Measurements from ENCODE around the gene HNRNPA1L2.
"Not testable (repeated sequence)": the region's sequence is repeated elsewhere in the genome, so short reads cannot be mapped to it uniquely, and the experiment has no call there.

The HNRNPA1L2 gene

DNA sequence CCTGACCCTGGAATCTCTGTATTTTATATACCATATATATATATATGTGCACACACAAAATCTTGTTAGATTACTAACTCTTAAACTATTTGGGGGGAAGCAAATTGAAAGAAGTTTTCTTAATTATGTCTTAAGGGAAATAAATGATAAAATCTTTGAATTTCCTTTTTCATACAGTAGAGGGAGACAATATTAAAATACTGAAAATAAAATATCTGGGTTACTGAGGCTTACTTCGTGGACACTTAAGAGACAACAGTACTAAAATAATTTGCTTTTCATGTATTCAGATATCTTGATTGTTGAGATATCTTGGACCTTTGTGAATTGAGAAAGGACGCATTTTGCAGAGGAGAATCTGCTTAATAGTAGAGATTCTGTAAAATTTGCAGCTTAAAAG lies 27.4 kb downstream of the HNRNPA1L2 start:
- Histone ChIP-seq H3K4me3 (ENCODE audit: low read depth, low read length) (no peak overlapping the region), H3K9me3 (ENCODE audit: control insufficient read depth, low read length) (no peaks in the 10 kb centered on the region), H3K36me3 (ENCODE audit: control insufficient read depth, insufficient read depth, low read length) (no peaks in the 10 kb centered on the region)

DNA sequence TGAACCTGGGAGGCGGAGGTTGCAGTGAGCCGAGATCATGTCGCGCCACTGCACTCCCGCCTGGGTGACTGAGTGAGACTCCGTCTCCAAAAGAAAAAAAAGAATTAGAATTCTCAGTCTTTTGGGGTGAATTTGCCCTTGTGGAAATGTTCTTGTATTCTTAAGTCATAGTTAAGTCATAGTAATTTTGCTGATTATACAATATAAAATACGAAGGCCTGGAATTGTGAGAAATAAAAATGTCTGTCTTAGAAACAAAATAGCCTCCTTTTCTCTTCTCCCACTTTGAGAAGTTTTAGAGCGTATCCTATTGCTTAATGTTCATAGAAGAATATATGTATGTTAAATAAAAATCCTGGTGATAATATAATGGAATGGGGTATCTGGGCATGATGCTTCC lies 28.5 kb downstream of the HNRNPA1L2 start:
- no peaks in the 10 kb centered on the region for H3K36me3 ChIP-seq (ENCODE audit: control insufficient read depth, insufficient read depth, low read length)

More for the DNA sequence above, 27.4 kb downstream of the HNRNPA1L2 start:
- no peaks in the 10 kb centered on the region for H3K79me2 ChIP-seq
- H3K4me2 ChIP-seq (ENCODE audit: low read length) = no peak overlapping the region
- H3K4me1 ChIP-seq = peaks cover 6% of the 10 kb centered on the region
- H2AFZ ChIP-seq = no peak overlapping the region
- TF ChIP-seq, protein P1, sequence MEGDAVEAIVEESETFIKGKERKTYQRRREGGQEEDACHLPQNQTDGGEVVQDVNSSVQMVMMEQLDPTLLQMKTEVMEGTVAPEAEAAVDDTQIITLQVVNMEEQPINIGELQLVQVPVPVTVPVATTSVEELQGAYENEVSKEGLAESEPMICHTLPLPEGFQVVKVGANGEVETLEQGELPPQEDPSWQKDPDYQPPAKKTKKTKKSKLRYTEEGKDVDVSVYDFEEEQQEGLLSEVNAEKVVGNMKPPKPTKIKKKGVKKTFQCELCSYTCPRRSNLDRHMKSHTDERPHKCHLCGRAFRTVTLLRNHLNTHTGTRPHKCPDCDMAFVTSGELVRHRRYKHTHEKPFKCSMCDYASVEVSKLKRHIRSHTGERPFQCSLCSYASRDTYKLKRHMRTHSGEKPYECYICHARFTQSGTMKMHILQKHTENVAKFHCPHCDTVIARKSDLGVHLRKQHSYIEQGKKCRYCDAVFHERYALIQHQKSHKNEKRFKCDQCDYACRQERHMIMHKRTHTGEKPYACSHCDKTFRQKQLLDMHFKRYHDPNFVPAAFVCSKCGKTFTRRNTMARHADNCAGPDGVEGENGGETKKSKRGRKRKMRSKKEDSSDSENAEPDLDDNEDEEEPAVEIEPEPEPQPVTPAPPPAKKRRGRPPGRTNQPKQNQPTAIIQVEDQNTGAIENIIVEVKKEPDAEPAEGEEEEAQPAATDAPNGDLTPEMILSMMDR (IDR thresholded peaks at IDR 0.05) = no peak
- H3K9ac ChIP-seq = no peak overlapping the region
- H3K27ac ChIP-seq = no peak overlapping the region
- H3K27me3 ChIP-seq (ENCODE audit: control insufficient read depth, insufficient read depth, low read length) = no peaks in the 10 kb centered on the region

DNA sequence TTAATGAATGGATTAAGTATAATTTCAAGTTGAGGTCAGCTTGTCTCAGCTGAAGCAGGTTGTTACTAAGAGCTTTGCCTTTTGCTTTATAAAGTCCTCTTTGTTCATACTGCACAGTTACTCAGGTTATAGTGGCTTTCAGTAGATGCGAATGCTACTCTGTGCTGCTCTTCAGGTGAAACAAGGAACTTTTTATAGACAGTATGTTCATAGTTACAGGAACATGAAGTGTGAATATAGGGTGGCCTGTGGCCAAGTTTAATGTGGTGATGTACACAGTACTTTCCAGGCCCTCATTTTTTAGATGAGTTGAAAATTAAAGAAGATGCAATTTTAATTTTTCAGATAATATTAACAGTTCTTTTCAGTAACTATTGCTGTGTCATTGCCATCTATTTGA lies 31.2 kb downstream of the HNRNPA1L2 start:
- no peaks in the 10 kb centered on the region for H3K9me3 ChIP-seq (ENCODE audit: control insufficient read depth, low read length)
- TF ChIP-seq, protein P1 (IDR thresholded peaks at IDR 0.05) = no peak
- no peaks in the 10 kb centered on the region for H3K27me3 ChIP-seq (ENCODE audit: control insufficient read depth, insufficient read depth, low read length)
- no peak overlapping the region for H3K27ac ChIP-seq
- H3K4me2 ChIP-seq (ENCODE audit: low read length) = no peak overlapping the region
- peaks cover 3% of the 10 kb centered on the region for H3K79me2 ChIP-seq
- no peak overlapping the region for H2AFZ ChIP-seq
- H3K9ac ChIP-seq = no peak overlapping the region
- no peak overlapping the region for H3K4me3 ChIP-seq (ENCODE audit: low read depth, low read length)
- no peaks in the 10 kb centered on the region for H3K36me3 ChIP-seq (ENCODE audit: control insufficient read depth, insufficient read depth, low read length)
- peaks cover 6% of the 10 kb centered on the region for H3K4me1 ChIP-seq

More for the DNA sequence above, 28.5 kb downstream of the HNRNPA1L2 start:
- peaks cover 3% of the 10 kb centered on the region for H3K79me2 ChIP-seq
- H2AFZ ChIP-seq = no peak overlapping the region
- no peak overlapping the region for H3K4me2 ChIP-seq (ENCODE audit: low read length)
- H3K4me1 ChIP-seq = peaks cover 6% of the 10 kb centered on the region
- no peak overlapping the region for H3K27ac ChIP-seq
- no peak overlapping the region for H3K9ac ChIP-seq
- no peaks in the 10 kb centered on the region for H3K27me3 ChIP-seq (ENCODE audit: control insufficient read depth, insufficient read depth, low read length)
- TF ChIP-seq, protein P1 (IDR thresholded peaks at IDR 0.05) = no peak
- no peak overlapping the region for H3K4me3 ChIP-seq (ENCODE audit: low read depth, low read length)
- H3K9me3 ChIP-seq (ENCODE audit: control insufficient read depth, low read length) = no peaks in the 10 kb centered on the region

DNA sequence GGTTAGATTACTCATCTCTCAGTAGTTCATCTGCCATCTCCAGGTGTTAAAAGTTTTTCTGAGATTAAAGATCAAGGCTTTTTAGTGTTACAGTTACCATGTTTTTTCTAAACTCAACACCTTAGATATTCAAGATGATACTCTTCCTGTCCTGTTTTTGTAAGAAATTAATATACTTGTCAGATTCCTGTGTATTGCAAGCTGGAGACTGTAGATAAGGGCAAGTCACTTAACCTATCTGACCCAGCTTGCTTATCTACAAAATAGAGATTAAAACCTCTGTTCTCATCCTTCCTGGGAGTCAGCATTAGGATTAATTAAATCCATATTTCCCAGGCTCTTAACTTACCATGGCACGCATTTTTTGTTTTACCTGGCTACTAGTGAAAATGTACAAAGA lies 35.6 kb downstream of the HNRNPA1L2 start:
- Histone ChIP-seq H3K27ac (no peak overlapping the region), H3K9me3 (ENCODE audit: control insufficient read depth, low read length) (no peaks in the 10 kb centered on the region), H2AFZ (no peak overlapping the region), H3K4me1 (no peaks in the 10 kb centered on the region), H3K36me3 (ENCODE audit: control insufficient read depth, insufficient read depth, low read length) (no peaks in the 10 kb centered on the region), H3K27me3 (ENCODE audit: control insufficient read depth, insufficient read depth, low read length) (no peaks in the 10 kb centered on the region), H3K4me3 (ENCODE audit: low read depth, low read length) (no peak overlapping the region), H3K4me2 (ENCODE audit: low read length) (no peak overlapping the region), H3K9ac (no peak overlapping the region), H3K79me2 (peaks cover 3% of the 10 kb centered on the region)
- TF ChIP-seq, protein P1 (IDR thresholded peaks at IDR 0.05) = no peak

DNA sequence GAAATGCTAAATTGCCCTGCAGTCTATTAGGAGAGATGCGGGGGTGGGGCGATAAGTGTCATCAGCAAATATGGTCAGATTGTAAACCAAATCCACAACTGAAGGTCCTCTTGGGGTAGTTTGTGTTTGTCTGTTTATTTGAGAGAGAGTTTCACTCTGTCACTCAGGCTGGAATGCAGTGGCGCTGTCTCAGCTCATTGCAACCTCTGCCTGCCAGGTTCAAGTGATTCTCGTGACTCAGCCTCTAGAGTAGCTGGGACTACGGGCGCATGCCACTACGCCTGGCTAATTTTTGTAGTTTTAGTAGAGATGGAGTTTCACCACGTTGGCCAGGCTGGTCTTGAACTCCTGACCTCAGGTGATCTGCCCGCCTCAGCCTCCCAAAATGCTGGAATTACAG lies 43.6 kb downstream of the HNRNPA1L2 start:
- not testable (repeated sequence) for H3K4me2 ChIP-seq (ENCODE audit: low read length); H3K27me3 ChIP-seq (ENCODE audit: control insufficient read depth, insufficient read depth, low read length); H3K9me3 ChIP-seq (ENCODE audit: control insufficient read depth, low read length); H3K4me3 ChIP-seq (ENCODE audit: low read depth, low read length); H2AFZ ChIP-seq; H3K79me2 ChIP-seq; H3K4me1 ChIP-seq; H3K27ac ChIP-seq; H3K36me3 ChIP-seq (ENCODE audit: control insufficient read depth, insufficient read depth, low read length); H3K9ac ChIP-seq
